Keratinocyte (primary cell): ENCODE results near the gene SH3BP5.

Experiments
- CTCF ChIP-seq, 3 experiments: IDR thresholded peaks in 1 of 3; conservative IDR thresholded peaks in 1 of 3; optimal IDR thresholded peaks in 1 of 3; 2 replicates in 2 of 3; 3 replicates in 1 of 3; pipeline versions ENCODE3 to v1.5.1; 2011; ENCODE audit warnings: low read length in 3 of 3, mild to moderate bottlenecking in 3 of 3, moderate library complexity in 2 of 3, control low read depth in 1 of 3, inconsistent platforms in 1 of 3; ENCODE audit not compliant: insufficient read depth in 2 of 3; ENCODE audit errors: extremely low read depth in 1 of 3
- EZH2 ChIP-seq: IDR thresholded peaks from one replicate; pipeline ENCODE4 v1.6.1; 2012; ENCODE audit warnings: inconsistent platforms, mild to moderate bottlenecking, low read length, moderate library complexity

GRCh38 chr3:15306979-15307359 lies 25.4 kb downstream of the SH3BP5 start:
- no peak for TF ChIP-seq CTCF (optimal IDR thresholded peaks at IDR 0.05 in 1 of 3, IDR thresholded peaks at IDR 0.05 in 1 of 3, conservative IDR thresholded peaks at IDR 0.05 in 1 of 3; ENCODE audit: extremely low read depth in 1 of 3, insufficient read depth in 2 of 3, low read length in 3 of 3)
- TF ChIP-seq EZH2: no peak
